NOMO-1 treated with dmso at 0.1 percent for 144 hours (cell line): ENCODE data around the gene CTNNBIP1.

ENCODE experiments used
- DNase-seq: peaks from one replicate; lab custom pipeline; 2025; ENCODE audit not compliant: unreplicated experiment; lab: John Stamatoyannopoulos, UW

CTNNBIP1 gene

GRCh38 chr1:9881838-9882249 lies 28.2 kb downstream of the CTNNBIP1 start:
- DNase-seq, result no peak

GRCh38 chr1:9878404-9878803 lies 31.7 kb downstream of the CTNNBIP1 start:
- DNase-seq, result no peak

GRCh38 chr1:9877962-9878361 lies 32.1 kb downstream of the CTNNBIP1 start:
- DNase-seq, result no peak

GRCh38 chr1:9875636-9876000 lies 34.5 kb downstream of the CTNNBIP1 start:
- DNase-seq, result no peak

- peak; percentile 30 for DNase-seq
Observed at GRCh38 chr1:9874959-9875635, 35.0 kb downstream of the CTNNBIP1 start.

- no peak for DNase-seq
Observed at GRCh38 chr1:9874412-9874811, 35.7 kb downstream of the CTNNBIP1 start.

GRCh38 chr1:9873992-9874391 lies 36.1 kb downstream of the CTNNBIP1 start:
- DNase-seq, result no peak

- DNase-seq, result no peak
Observed at GRCh38 chr1:9873385-9873784, 36.7 kb downstream of the CTNNBIP1 start.

- DNase-seq, result no peak
Observed at GRCh38 chr1:9872430-9873165, 37.5 kb downstream of the CTNNBIP1 start.

- DNase-seq, result no peak
Observed at GRCh38 chr1:9871707-9872425, 38.2 kb downstream of the CTNNBIP1 start.

GRCh38 chr1:9871021-9871420 lies 39.0 kb downstream of the CTNNBIP1 start:
- DNase-seq, result no peak

- DNase-seq, result no peak
Observed at GRCh38 chr1:9870572-9870971, 39.5 kb downstream of the CTNNBIP1 start.

- no peak for DNase-seq
Observed at GRCh38 chr1:9869831-9870251, 40.2 kb downstream of the CTNNBIP1 start.

GRCh38 chr1:9868244-9868590 lies 41.9 kb downstream of the CTNNBIP1 start:
- no peak for DNase-seq

- DNase-seq, result peak; percentile 40
Observed at GRCh38 chr1:9867408-9868243, 42.4 kb downstream of the CTNNBIP1 start.

- DNase-seq, result no peak
Observed at GRCh38 chr1:9866836-9867235, 43.2 kb downstream of the CTNNBIP1 start.

GRCh38 chr1:9865724-9866123 lies 44.3 kb downstream of the CTNNBIP1 start:
- DNase-seq, result no peak

GRCh38 chr1:9863371-9863770 lies 46.7 kb downstream of the CTNNBIP1 start:
- no peak for DNase-seq

GRCh38 chr1:9861360-9861759 lies 48.7 kb downstream of the CTNNBIP1 start:
- DNase-seq, result no peak

- DNase-seq, result no peak
Observed at GRCh38 chr1:9860887-9861286, 49.2 kb downstream of the CTNNBIP1 start.
